T-helper 2 cell treated with Interferon-gamma antibody and Interleukin-4, amounts not matched to agents 5 μg/mL and 100 μg/mL, for 36 hours (primary cell): ENCODE data around the gene KLHL29.

Experiments
- DNase-seq: peaks from one replicate; pipeline ENCODE4 v3.0.0; 2021; ENCODE audit warnings: low spot score
- H3K27ac Mint-ChIP-seq: one replicate; pipeline ENCODE4 v1.8.0; 2021; ENCODE audit warnings: mild to moderate bottlenecking, mixed read lengths
- H3K27me3 Mint-ChIP-seq: one replicate; pipeline ENCODE4 v1.8.0; 2021; ENCODE audit warnings: low read depth, mixed read lengths
- H3K36me3 Mint-ChIP-seq: one replicate; pipeline ENCODE4 v1.8.0; 2021; ENCODE audit warnings: low read depth, mixed read lengths
- H3K4me1 Mint-ChIP-seq: one replicate; pipeline ENCODE4 v1.8.0; 2021; ENCODE audit warnings: low read depth, mixed read lengths
- H3K4me3 Mint-ChIP-seq: one replicate; pipeline ENCODE4 v1.8.0; 2022; ENCODE audit warnings: mild to moderate bottlenecking, moderate library complexity, mixed read lengths
- H3K9me3 Mint-ChIP-seq: one replicate; pipeline ENCODE4 v1.8.0; 2021; ENCODE audit warnings: mixed read lengths

KLHL29 gene

DNA sequence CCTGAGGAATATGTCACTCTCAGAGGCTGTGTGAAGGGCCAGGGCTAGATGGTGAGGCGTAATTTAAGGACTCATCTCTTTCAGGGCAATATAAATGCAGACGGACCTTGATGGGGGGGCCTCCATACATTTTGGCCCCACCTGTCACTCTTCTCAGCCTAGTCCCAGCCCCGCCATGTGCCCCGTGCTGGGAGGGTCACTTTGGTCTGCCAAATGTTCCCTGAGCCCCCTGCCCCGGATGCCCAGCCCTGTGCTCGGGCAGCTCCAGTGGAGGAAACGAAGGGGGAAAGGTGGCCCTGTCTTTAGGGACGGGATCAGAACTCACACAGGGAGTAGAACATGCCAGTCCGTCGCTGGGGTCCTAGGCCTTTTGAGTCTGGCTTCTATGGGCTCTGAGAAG, 168.6 kb downstream of the KLHL29 start:
- no peaks in the 10 kb centered on the region for H3K9me3 Mint-ChIP-seq
- H3K4me1 Mint-ChIP-seq = peaks cover 4% of the 10 kb centered on the region
- no peaks in the 10 kb centered on the region for H3K27me3 Mint-ChIP-seq
- H3K27ac Mint-ChIP-seq = no peak overlapping the region
- H3K36me3 Mint-ChIP-seq = no peaks in the 10 kb centered on the region
- no peak for DNase-seq
- H3K4me3 Mint-ChIP-seq = no peak overlapping the region

DNA sequence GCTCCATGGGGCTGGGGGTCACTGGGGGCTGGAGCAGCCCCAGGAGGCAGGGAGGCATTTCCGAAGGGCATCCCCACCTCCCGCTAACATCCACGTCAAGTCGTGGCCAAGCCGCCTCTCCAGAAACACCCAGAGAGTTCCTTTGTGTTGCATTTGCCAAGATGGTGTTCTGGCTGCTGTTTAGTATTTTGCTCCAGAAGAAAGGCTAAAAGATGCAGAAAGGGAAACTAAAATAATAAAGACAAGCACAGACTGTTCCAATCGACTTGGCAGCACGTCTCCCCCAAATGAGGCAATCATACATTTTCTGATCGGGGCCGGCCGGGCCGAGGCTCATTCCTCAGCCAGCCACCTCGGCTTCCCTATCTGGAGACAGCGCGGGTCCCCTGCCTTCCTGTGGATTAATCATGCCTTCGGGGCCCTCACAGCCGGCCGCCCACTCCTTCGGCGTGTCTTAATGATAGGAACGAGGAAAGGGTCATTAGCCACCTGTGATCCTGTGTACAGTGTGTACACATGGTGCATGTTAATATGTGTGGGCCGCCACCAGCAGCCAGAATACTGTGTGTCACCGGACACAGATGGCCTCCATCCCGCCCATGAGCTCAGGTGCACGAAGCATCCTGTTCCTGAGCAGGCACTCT, 169.2 kb downstream of the KLHL29 start:
- no peak overlapping the region for H3K4me3 Mint-ChIP-seq
- H3K27me3 Mint-ChIP-seq = no peaks in the 10 kb centered on the region
- no peaks in the 10 kb centered on the region for H3K36me3 Mint-ChIP-seq
- DNase-seq = no peak
- peaks cover 4% of the 10 kb centered on the region for H3K4me1 Mint-ChIP-seq
- no peak overlapping the region for H3K27ac Mint-ChIP-seq
- H3K9me3 Mint-ChIP-seq = no peaks in the 10 kb centered on the region

DNA sequence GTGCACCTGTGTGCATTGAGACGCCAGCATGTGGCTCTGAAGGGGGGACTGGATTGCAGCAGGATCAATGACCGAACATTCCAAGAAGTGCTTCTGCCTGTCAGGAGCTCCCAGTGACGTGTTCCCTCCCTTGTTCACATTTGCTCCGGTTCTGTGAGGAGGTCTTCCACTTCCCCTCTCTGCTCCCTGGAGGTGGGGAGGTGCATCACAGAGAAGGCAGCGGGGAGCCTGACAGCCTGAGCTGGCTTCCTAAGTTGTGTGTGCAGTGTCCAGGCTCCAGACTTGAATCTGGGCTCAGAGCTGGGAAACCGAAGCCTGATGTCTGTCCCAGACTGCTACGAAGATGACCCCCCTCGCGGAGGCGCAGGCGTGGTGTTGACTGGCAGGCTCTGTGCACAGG, 171.0 kb downstream of the KLHL29 start:
- Mint-ChIP-seq H3K4me3 (no peak overlapping the region), H3K4me1 (peaks cover 4% of the 10 kb centered on the region), H3K27ac (no peak overlapping the region), H3K9me3 (no peaks in the 10 kb centered on the region), H3K36me3 (no peaks in the 10 kb centered on the region), H3K27me3 (no peaks in the 10 kb centered on the region)
- no peak for DNase-seq

DNA sequence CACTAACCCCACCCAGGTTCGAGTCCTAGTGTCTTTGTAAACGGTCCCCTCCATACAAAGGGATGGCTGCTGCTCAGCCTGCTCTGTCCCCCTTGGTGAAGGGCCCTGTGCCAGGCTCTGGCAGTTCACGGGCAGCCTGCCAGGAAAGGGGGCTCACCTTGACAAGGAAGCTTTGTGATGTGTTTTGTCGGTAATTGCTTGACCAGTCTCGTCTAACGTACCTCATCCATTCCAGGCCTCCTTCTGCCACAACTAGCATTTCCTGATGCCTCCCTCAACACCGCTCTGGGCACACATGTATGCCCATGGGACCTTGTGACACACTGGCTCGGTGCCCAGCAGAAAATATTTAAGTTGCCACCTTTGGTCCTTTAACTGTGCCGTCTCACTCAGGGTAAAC, 171.9 kb downstream of the KLHL29 start:
- no peak for DNase-seq
- Mint-ChIP-seq H3K4me1 (peaks cover 3% of the 10 kb centered on the region), H3K4me3 (no peak overlapping the region), H3K27ac (no peak overlapping the region), H3K36me3 (no peaks in the 10 kb centered on the region), H3K9me3 (no peaks in the 10 kb centered on the region), H3K27me3 (no peaks in the 10 kb centered on the region)

DNA sequence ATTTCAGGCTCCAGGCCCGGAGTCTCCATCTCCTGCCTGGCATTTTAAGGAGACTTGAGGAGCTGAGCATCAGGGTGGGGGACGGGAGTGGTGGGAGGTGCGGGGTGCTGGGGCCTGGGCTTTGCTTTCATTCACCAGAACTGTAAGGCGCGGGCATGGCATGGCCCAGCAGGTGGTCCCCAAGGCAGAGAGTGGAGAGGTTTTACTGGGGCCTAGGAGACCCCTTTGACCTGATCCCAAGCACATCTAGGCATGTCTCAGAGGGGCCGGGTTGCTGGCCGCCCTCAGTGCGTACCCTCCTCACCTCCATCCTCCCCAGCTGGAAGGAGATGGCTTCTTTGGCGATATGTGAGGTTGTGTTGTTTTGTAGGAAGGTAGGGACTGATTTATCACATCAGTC, 172.5 kb downstream of the KLHL29 start:
- DNase-seq = no peak
- no peaks in the 10 kb centered on the region for H3K9me3 Mint-ChIP-seq
- H3K4me1 Mint-ChIP-seq = no peaks in the 10 kb centered on the region
- no peaks in the 10 kb centered on the region for H3K27me3 Mint-ChIP-seq
- no peaks in the 10 kb centered on the region for H3K36me3 Mint-ChIP-seq
- no peak overlapping the region for H3K27ac Mint-ChIP-seq
- no peak overlapping the region for H3K4me3 Mint-ChIP-seq

DNA sequence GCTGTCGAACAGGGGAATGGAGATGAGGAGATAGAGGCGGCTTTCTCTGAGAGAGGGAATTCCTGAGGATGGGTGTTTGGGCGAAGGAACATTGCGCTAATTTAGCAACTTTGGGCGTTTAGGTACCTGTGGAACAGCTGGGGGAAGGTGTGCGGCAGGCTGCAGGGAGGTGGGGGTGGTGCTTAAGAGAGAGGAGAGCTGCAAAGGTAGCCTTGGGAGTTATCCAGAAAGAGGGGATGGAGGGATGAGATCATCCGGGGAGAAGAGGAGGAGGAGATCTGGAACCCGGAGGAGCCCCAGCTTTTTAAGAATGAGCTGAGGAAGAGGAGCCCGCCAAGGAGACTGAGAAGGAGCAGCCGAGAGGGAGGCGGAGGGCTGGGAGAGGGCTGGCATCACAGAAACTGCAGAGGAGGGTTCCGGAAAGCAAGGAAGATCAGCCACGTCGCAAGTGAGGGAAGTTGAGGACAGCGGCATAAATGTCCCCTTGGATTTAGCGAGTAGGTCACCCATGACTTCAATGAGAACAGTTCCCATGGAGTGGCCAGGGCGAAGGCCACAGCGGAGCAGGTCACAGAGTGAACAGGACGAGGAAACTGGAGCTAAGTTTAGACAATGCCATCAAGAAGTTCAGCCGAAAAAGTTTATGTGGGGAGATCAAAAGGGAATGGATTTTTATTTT, 174.7 kb downstream of the KLHL29 start:
- Mint-ChIP-seq H3K27ac (no peak overlapping the region), H3K4me3 (no peak overlapping the region), H3K36me3 (no peaks in the 10 kb centered on the region), H3K9me3 (no peaks in the 10 kb centered on the region), H3K4me1 (no peaks in the 10 kb centered on the region), H3K27me3 (no peaks in the 10 kb centered on the region)
- DNase-seq = no peak

DNA sequence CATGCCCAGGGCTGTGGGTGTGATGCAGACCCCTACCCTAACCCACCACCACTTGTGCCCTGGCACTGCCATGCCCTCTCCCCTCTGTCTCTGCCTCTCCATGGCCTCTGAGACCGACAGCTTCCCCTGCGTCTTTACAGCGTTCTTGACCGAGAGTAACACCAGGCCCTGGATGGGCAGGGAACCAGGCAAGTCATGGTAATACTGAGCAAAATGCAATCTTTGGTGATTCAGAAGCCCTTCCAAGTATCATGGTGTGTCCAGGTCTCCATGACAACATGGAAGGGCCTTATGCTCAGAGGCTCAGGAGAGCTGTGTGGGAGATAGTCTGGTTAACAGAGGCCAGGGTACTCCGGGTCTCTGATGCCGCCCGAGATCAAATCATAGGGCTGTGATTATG, 176.1 kb downstream of the KLHL29 start:
- Mint-ChIP-seq H3K4me3 (no peak overlapping the region), H3K4me1 (no peaks in the 10 kb centered on the region), H3K9me3 (no peaks in the 10 kb centered on the region), H3K27ac (no peak overlapping the region), H3K27me3 (no peaks in the 10 kb centered on the region), H3K36me3 (no peaks in the 10 kb centered on the region)
- no peak for DNase-seq

DNA sequence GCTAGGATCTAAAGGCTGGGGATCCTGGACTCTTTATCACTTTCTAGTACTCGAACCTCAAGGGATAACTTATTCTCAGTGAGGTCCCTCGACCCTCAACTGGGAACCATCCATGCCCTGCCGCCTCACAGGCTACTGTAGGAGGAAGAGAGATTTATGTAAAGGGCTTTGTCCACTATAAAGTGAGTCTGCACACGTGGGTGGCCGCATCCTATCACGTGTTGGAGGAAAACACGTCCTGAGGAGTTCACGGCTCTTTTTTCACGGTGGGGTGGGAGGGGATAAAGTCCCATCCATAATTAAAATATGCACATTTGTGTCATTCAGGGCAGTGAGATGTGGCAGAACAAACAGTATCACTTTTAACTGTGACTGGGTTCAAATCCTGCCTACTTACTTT, 176.6 kb downstream of the KLHL29 start:
- H3K4me1 Mint-ChIP-seq = no peaks in the 10 kb centered on the region
- H3K27ac Mint-ChIP-seq = no peak overlapping the region
- DNase-seq = no peak
- H3K27me3 Mint-ChIP-seq = no peaks in the 10 kb centered on the region
- H3K9me3 Mint-ChIP-seq = no peaks in the 10 kb centered on the region
- H3K36me3 Mint-ChIP-seq = no peaks in the 10 kb centered on the region
- no peak overlapping the region for H3K4me3 Mint-ChIP-seq

DNA sequence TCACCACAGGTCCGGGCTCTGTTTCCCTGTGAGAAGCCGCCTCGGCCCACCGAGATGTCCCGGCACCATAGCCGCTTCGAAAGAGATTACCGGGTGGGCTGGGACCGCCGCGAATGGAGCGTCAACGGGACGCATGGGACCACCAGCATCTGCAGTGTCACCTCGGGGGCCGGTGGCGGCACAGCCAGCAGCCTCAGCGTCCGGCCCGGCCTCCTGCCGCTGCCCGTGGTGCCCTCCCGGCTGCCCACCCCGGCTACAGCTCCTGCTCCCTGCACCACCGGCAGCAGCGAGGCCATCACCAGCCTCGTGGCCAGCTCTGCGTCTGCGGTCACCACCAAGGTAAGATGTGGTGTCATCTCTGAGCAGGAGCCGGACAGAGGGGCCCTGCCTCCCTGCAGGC, 177.2 kb downstream of the KLHL29 start:
- H3K27ac Mint-ChIP-seq = no peak overlapping the region
- no peak for DNase-seq
- no peaks in the 10 kb centered on the region for H3K36me3 Mint-ChIP-seq
- no peaks in the 10 kb centered on the region for H3K4me1 Mint-ChIP-seq
- no peaks in the 10 kb centered on the region for H3K27me3 Mint-ChIP-seq
- H3K4me3 Mint-ChIP-seq = no peak overlapping the region
- no peaks in the 10 kb centered on the region for H3K9me3 Mint-ChIP-seq

DNA sequence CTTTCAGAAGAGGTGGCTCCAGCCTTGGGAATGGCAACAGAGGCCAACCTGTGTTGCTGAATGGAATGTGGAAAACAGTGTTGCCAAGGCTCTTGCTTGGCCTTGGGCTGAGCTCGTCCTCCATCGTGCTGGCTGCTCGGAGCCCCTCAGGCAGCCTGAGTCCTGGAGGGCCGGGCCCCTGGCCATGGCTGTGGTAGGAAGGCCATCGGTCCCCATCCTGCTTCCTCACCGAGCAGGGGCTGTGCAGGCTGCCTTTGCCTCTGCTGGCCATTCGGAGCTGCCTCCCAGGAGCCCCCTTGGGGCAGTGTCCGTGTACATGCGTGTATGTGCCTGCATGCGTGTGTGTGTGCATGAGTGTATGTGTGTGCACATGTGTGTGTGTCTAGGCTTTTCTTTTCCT, 178.2 kb downstream of the KLHL29 start:
- no peaks in the 10 kb centered on the region for H3K27me3 Mint-ChIP-seq
- no peak overlapping the region for H3K4me3 Mint-ChIP-seq
- H3K36me3 Mint-ChIP-seq = no peaks in the 10 kb centered on the region
- no peak overlapping the region for H3K27ac Mint-ChIP-seq
- H3K4me1 Mint-ChIP-seq = no peaks in the 10 kb centered on the region
- H3K9me3 Mint-ChIP-seq = no peaks in the 10 kb centered on the region
- DNase-seq = no peak

DNA sequence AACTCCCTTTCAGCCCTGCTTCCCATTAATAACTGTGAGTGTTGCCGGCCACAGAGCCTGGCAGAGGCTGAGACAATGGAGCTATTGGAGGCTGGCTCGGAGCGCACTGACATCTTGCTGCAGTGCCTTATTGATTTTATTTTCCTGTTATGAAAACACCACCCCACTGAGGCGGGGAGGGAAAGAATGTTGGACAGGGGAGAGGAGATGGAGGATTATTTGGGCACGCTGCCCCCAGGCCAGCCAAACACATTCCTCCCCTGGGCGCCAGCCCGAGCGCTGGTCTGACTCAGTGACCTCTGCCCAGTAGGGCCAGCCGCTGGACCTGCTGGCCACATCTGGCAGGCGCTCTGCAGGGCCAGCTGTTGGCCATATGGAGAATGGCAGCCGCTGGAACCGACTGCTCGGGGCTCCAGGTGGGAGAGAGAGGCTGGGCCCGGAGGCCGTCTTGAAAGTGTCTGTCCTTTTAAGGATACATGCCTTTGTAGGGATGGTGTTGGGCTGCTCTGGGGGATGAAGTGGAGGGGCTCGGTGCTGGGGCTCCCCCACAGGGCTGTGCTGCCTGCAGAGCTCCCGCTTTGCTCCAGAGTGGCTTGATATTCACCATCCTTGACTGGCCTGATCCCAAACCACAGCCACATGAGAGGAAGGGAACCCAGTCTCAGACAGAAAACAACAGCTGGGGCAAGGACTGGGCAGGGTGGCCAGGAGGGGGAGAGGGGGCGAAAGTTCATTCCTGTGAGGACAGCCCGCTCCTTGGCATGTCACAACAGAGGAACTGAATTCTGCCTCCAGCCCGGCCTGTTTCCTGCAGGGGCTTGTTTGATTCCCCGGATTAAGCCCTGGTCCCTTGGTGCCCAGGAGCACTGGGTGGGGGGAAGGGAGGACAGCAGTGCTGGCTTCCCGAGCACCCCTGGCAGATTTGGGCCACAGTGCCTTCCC, 179.0 kb downstream of the KLHL29 start:
- Mint-ChIP-seq H3K9me3 (no peaks in the 10 kb centered on the region), H3K36me3 (no peaks in the 10 kb centered on the region), H3K27me3 (no peaks in the 10 kb centered on the region), H3K4me3 (no peak overlapping the region), H3K4me1 (no peaks in the 10 kb centered on the region), H3K27ac (no peak overlapping the region)
- DNase-seq = no peak

DNA sequence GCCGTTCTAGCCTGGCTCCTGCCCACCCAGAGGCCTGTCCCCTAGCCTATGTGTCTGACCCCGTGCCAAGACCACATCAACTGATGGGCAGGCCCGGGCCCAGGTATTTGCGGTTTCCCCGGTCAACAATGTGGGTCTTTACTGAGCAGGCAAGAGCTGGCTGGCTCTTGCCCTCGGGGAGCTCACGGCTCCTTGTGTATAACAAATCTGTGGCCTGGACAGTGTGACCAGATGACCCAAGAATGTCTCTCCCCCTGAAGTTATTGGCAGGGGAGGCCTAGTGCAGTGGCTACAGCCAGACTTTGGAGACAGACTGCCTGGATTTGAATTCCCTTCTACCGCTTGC, 179.6 kb downstream of the KLHL29 start:
- no peak overlapping the region for H3K27ac Mint-ChIP-seq
- no peak for DNase-seq
- H3K27me3 Mint-ChIP-seq = no peaks in the 10 kb centered on the region
- H3K9me3 Mint-ChIP-seq = no peaks in the 10 kb centered on the region
- H3K4me1 Mint-ChIP-seq = no peaks in the 10 kb centered on the region
- H3K36me3 Mint-ChIP-seq = no peaks in the 10 kb centered on the region
- H3K4me3 Mint-ChIP-seq = no peak overlapping the region

DNA sequence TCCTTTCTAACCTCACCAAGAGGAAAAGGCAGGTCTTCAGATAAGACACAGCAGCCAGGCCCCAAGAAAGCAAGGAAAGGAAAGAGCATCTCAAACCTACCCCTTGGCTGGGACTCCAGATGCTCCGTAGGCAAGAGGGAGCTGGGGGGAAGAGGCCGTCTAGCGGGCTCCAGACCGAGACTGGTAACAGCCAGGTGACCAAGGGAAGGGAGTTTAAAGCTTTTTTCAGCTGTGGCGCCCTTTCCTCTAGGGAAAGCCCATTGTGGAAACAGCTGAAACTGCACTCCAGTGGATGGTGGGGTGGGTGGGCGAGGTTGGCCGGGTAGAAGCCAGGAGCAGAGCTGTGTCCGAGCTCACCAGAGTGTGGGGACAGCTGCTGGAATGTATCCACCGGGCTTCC, 180.4 kb downstream of the KLHL29 start:
- Mint-ChIP-seq H3K4me3 (no peak overlapping the region), H3K27me3 (no peaks in the 10 kb centered on the region), H3K9me3 (no peaks in the 10 kb centered on the region), H3K27ac (no peak overlapping the region), H3K36me3 (no peaks in the 10 kb centered on the region), H3K4me1 (no peaks in the 10 kb centered on the region)
- no peak for DNase-seq

DNA sequence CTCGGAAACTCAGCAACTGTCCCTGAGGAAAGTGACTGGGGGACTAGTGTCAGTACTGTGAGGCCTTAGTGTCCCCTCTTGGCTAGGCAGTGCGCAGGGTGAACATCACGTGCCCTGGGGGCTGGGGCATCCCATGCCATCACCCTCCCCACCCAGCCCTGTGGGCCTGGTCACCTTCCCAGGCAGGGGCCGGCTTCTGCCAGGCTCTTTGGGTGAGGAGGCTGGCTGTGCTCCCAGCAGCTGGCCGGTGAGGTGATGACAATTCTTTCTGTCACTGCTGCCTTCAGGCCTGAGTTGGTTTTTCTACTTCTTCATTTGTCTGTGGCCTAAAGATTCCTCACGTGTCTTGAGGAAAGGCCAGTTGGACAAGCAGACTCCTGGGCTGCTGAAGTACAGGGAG, 180.8 kb downstream of the KLHL29 start:
- no peak overlapping the region for H3K27ac Mint-ChIP-seq
- no peaks in the 10 kb centered on the region for H3K36me3 Mint-ChIP-seq
- no peak overlapping the region for H3K4me3 Mint-ChIP-seq
- no peak for DNase-seq
- H3K27me3 Mint-ChIP-seq = no peaks in the 10 kb centered on the region
- H3K4me1 Mint-ChIP-seq = no peaks in the 10 kb centered on the region
- H3K9me3 Mint-ChIP-seq = no peaks in the 10 kb centered on the region
